Pancreas (tissue), 10 donors: ENCODE measurements around the gene SKOR1. TPM values are rescaled to one million over a fixed set of nuclear protein-coding genes. Genes with fewer than 3 reads are reported as not detected.

Source experiments
- ATAC-seq, 4 donors: fragments of 200-7000 bp; cut with Tn5 transposase; one replicate each; pipeline versions ENCODE4 v1.8.0 to v1.9.1; 2020; ENCODE audit warnings: mild to moderate bottlenecking in 4 of 4, moderate library complexity in 4 of 4
- DNase-seq, 6 donors: peaks; one replicate each; pipeline ENCODE4 v3.0.0-alpha.2; 2020
- FAIRE-seq: peaks from 2 replicates; lab custom pipeline; 2012; peaks lifted over from hg19 to GRCh38; lab: Jason Lieb, UNC
- H3K27ac ChIP-seq, 4 donors: fragments of 200-600 bp; sonication (generic); 1 replicate in 3 of 4; 2 replicates in 1 of 4; pipeline versions ENCODE4 v1.5.0 to v1.8.0; 2020
- H3K27me3 ChIP-seq, 4 donors: fragments of 200-600 bp; one replicate each; pipeline ENCODE4 v1.8.0; 2021
- H3K36me3 ChIP-seq, 3 donors: fragments of 200-600 bp; sonication (generic) in 1 of 3; one replicate each; pipeline versions ENCODE4 v1.5.0 to v1.8.0; 2020 to 2021
- H3K4me1 ChIP-seq, 3 donors: fragments of 200-600 bp; one replicate each; pipeline ENCODE4 v1.8.0; 2021
- H3K4me3 ChIP-seq, 4 donors: fragments of 200-600 bp; sonication (generic) in 2 of 4; one replicate each; pipeline versions ENCODE4 v1.5.0 to v1.8.0; 2020 to 2021
- H3K9me3 ChIP-seq, 4 donors: fragments of 200-600 bp; one replicate each; pipeline ENCODE4 v1.8.0; 2021
- CTCF ChIP-seq, 4 donors: fragments of 200-600 bp; sonication (generic) in 3 of 4; IDR thresholded peaks; one replicate each; pipeline versions ENCODE4 v1.5.0 to v1.8.0; 2021; ENCODE audit warnings: antibody characterized with exemption in 4 of 4
- WGBS, 2 donors: extraction: QIAGEN DNeasy Blood & Tissue Kit; methylation state at CpG; one replicate each; pipeline ENCODE4 v1.1.7; 2013; 5-methylcytosine and 5-hydroxymethylcytosine counted together
- intact Hi-C, 3 donors: fragments of 100-400 bp; cut with DNase I; formaldehyde crosslinking; loops; one replicate each; pipeline versions ENCODE4 v1.11.1 to v1.14.2; 2022
- polyA plus RNA-seq, 2 donors: library from polyadenylated mRNA; stranded (reverse); fragments of 200-250 nt; gene quantifications; one replicate each; pipeline ENCODE4 v1.2.3, GENCODE V29; 2013
- total RNA-seq, 6 donors: library from RNA; stranded (reverse); fragmentation: NEBNext Ultra II Directional in 4 of 6; extraction: Animal tissue kit (Norgen Biotek cat#: 25700) in 4 of 6; gene quantifications; one replicate each; pipeline versions ENCODE4 v1.2.1 to v1.2.4, GENCODE V29; 2021 to 2023
- donor health status: healthy with polysubstance abuse.
- donor health status: DM: no; HTN: no; CAD: no; lungs with moderate emphysema.
- donor health status: DM: no; HTN: no; CAD: no.
- donor health status: control.
- donor health status: control.
- donor health status: Bipolar disorder and iron deficiency.
- donor health status: DM: yes; HTN: yes; CAD: no.
- donor health status: DM: no; HTN: no; CAD: no.
- donor health status: DM: no; HTN: no; CAD: no.
- donor health status: DM: yes; HTN: yes; CAD: no.

Gene SKOR1
- total RNA-seq (under 1 TPM; 0.09 to 0.47 (median 0.33) TPM), polyA plus RNA-seq (under 1 TPM; 0.30 to 0.54 TPM)

GRCh38 chr15:67824976-67825880, at the start of gene SKOR1:
Gene SKOR1 (plus strand): TSS chr15:67825509. CDS start chr15:67825603, 94 bp downstream.
- peak within 1 kb of the TSS in 2 of 4 donors; percentile 6 to 30 for H3K4me3 ChIP-seq
- FAIRE-seq (no peak), ATAC-seq (peak in 3 of 4 donors; percentile 38 to 53 (median 53)), DNase-seq (peak in 2 of 6 donors; percentile 51 to 59)
- H3K27ac ChIP-seq: no peak within 1 kb of the TSS
- no peaks in the 10 kb centered on the region for H3K36me3 ChIP-seq
- peaks cover 0 to 69% (median 20%) of the 10 kb centered on the region in 4 donors for H3K27me3 ChIP-seq
- TF ChIP-seq CTCF (IDR thresholded peaks at IDR 0.05): no peak
- peaks cover 0 to 4% (median 4%) of the 10 kb centered on the region in 3 donors for H3K4me1 ChIP-seq
- H3K9me3 ChIP-seq: no peaks in the 10 kb centered on the region
- intact Hi-C loops: no loop called here
- WGBS, 2 donors: 2% methylated on average over 45 to 58 of the region's 58 CpGs

- ATAC-seq (no peak), DNase-seq (no peak), FAIRE-seq (no peak)
- Histone ChIP-seq H3K9me3 (no peaks in the 10 kb centered on the region), H3K27ac (no peak overlapping the region), H3K4me3 (no peak overlapping the region), H3K4me1 (peaks cover 7 to 10% (median 9%) of the 10 kb centered on the region in 3 donors), H3K36me3 (no peaks in the 10 kb centered on the region), H3K27me3 (no peaks in the 10 kb centered on the region)
- no peak for TF ChIP-seq CTCF (IDR thresholded peaks at IDR 0.05)
- 90 to 93% methylated on average over 3 of the region's 3 CpGs for WGBS, 2 donors
- intact Hi-C loops: no loop called here
These were observed 49.3 kb upstream of the SKOR1 start for GRCh38 chr15:67775998-67776397.

- intact Hi-C loops: no loop called here
- FAIRE-seq (no peak), ATAC-seq (no peak), DNase-seq (no peak)
- Histone ChIP-seq H3K27me3 (no peaks in the 10 kb centered on the region), H3K4me1 (peaks cover 4 to 6% (median 4%) of the 10 kb centered on the region in 3 donors), H3K4me3 (no peak overlapping the region), H3K9me3 (no peaks in the 10 kb centered on the region), H3K27ac (no peak overlapping the region), H3K36me3 (no peaks in the 10 kb centered on the region)
- 81 to 91% methylated on average over 3 of the region's 3 CpGs for WGBS, 2 donors
- no peak for TF ChIP-seq CTCF (IDR thresholded peaks at IDR 0.05)
These were observed 48.7 kb upstream of the SKOR1 start for GRCh38 chr15:67776600-67776999.

- intact Hi-C loops: no loop called here
- TF ChIP-seq CTCF (IDR thresholded peaks at IDR 0.05): no peak
These were observed 48.2 kb upstream of the SKOR1 start for GRCh38 chr15:67777071-67777470.

GRCh38 chr15:67777773-67778172, 47.5 kb upstream of the SKOR1 start:
- 88 to 92% methylated on average over 2 of the region's 2 CpGs for WGBS, 2 donors
- TF ChIP-seq CTCF (IDR thresholded peaks at IDR 0.05): no peak
- Histone ChIP-seq H3K27ac (no peak overlapping the region), H3K27me3 (no peaks in the 10 kb centered on the region), H3K4me1 (no peaks in the 10 kb centered on the region), H3K9me3 (no peaks in the 10 kb centered on the region), H3K36me3 (no peaks in the 10 kb centered on the region), H3K4me3 (no peak overlapping the region)
- intact Hi-C loops: no loop called here
- ATAC-seq (no peak), FAIRE-seq (no peak), DNase-seq (no peak)

More at GRCh38 chr15:67777071-67777470, 48.2 kb upstream of the SKOR1 start:
- 89 to 93% methylated on average over 5 of the region's 5 CpGs for WGBS, 2 donors
- Histone ChIP-seq H3K36me3 (no peaks in the 10 kb centered on the region), H3K27me3 (no peaks in the 10 kb centered on the region), H3K4me1 (peaks cover 0 to 2% (median 0%) of the 10 kb centered on the region in 3 donors), H3K27ac (no peak overlapping the region), H3K9me3 (no peaks in the 10 kb centered on the region), H3K4me3 (no peak overlapping the region)
- ATAC-seq (no peak), FAIRE-seq (no peak), DNase-seq (no peak)
